ENCODE measurements around the gene CFB.
"Not testable (repeated sequence)": the region's sequence is repeated elsewhere in the genome, so short reads cannot be mapped to it uniquely, and the experiment has no call there.

Gene CFB

GRCh38 chr6:31967926-31968320, 22.0 kb downstream of the CFB start:
- no peak overlapping the region for H3K27ac ChIP-seq (ENCODE audit: low read length)
- no peaks in the 10 kb centered on the region for H3K9me3 ChIP-seq (ENCODE audit: control insufficient read depth, low read depth, low read length)
- H3K27me3 ChIP-seq (ENCODE audit: control insufficient read depth, insufficient read depth, low read length), result no peaks in the 10 kb centered on the region
- peaks cover 2% of the 10 kb centered on the region for H3K4me1 ChIP-seq (ENCODE audit: control insufficient read depth, low read depth, low read length)
- H3K9ac ChIP-seq (ENCODE audit: low read length), result no peak overlapping the region
- H3K36me3 ChIP-seq (ENCODE audit: control insufficient read depth, low read depth, low read length), result peaks cover 52% of the 10 kb centered on the region
- H3K4me3 ChIP-seq (ENCODE audit: low read length), result no peak overlapping the region

DNA sequence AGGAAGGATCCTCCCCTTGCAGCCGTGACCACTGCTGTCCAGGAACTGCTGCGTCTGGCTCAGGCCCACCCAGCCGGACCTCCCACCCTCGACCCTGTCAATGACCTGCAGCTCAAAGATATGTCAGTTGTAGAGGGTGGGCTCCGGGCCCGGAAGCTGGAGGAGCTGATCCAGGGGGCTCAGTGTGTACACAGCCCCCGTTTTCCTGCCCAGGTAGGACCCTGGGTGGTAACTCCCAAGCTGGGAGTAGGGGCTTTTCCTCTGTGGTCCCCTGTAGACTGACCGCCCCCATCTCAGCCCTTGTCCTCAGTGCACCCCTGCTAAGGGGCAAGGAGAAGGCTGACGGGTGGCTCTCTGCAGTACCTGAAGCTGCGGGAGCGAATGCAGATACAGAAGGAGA, 22.4 kb downstream of the CFB start:
- H3K4me1 ChIP-seq (ENCODE audit: control insufficient read depth, low read depth, low read length), result peaks cover 5% of the 10 kb centered on the region
- H3K27ac ChIP-seq (ENCODE audit: low read length), result no peak overlapping the region
- H3K27me3 ChIP-seq (ENCODE audit: control insufficient read depth, insufficient read depth, low read length), result no peaks in the 10 kb centered on the region
- no peak overlapping the region for H3K9ac ChIP-seq (ENCODE audit: low read length)
- H3K4me3 ChIP-seq (ENCODE audit: low read length), result no peak overlapping the region
- H3K36me3 ChIP-seq (ENCODE audit: control insufficient read depth, low read depth, low read length), result peaks cover 48% of the 10 kb centered on the region
- H3K9me3 ChIP-seq (ENCODE audit: control insufficient read depth, low read depth, low read length), result no peaks in the 10 kb centered on the region

DNA sequence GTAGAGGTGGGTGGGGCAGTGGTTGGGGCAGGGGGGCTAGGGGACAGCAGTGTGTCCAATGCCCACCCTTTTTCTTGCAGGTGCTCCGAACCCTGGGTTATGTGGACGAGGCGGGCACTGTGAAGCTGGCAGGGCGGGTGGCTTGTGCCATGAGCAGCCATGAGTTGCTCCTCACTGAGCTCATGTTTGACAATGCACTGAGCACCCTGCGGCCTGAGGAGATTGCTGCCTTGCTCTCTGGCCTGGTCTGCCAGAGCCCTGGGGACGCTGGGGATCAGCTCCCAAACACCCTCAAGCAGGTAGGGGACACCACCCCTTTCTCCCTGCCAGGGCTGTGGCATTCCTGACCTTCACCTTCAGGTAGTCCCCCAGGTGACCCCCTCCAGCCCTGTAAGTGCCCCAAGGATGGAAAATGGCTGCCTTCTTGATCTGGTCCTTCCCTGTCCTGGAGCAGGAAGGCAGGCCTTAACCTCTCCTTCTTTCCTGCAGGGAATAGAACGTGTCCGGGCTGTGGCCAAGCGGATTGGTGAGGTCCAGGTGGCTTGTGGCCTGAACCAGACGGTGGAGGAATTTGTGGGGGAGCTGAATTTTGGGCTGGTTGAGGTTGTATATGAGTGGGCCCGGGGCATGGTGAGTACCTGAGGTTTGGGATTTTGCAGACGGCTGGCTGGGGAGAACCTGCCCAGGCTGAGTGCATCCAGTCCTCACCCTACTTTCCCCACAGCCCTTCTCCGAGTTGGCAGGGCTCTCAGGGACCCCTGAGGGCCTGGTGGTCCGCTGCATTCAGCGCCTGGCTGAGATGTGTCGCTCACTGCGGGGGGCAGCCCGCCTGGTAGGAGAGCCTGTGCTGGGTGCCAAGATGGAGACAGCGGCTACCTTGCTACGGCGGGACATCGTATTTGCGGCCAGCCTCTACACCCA, 23.2 kb downstream of the CFB start:
- peaks cover 42% of the 10 kb centered on the region for H3K36me3 ChIP-seq (ENCODE audit: control insufficient read depth, low read depth, low read length)
- no peak overlapping the region for H3K9ac ChIP-seq (ENCODE audit: low read length)
- no peak overlapping the region for H3K27ac ChIP-seq (ENCODE audit: low read length)
- no peak overlapping the region for H3K4me3 ChIP-seq (ENCODE audit: low read length)
- H3K9me3 ChIP-seq (ENCODE audit: control insufficient read depth, low read depth, low read length), result no peaks in the 10 kb centered on the region
- no peaks in the 10 kb centered on the region for H3K27me3 ChIP-seq (ENCODE audit: control insufficient read depth, insufficient read depth, low read length)
- H3K4me1 ChIP-seq (ENCODE audit: control insufficient read depth, low read depth, low read length), result peaks cover 5% of the 10 kb centered on the region

DNA sequence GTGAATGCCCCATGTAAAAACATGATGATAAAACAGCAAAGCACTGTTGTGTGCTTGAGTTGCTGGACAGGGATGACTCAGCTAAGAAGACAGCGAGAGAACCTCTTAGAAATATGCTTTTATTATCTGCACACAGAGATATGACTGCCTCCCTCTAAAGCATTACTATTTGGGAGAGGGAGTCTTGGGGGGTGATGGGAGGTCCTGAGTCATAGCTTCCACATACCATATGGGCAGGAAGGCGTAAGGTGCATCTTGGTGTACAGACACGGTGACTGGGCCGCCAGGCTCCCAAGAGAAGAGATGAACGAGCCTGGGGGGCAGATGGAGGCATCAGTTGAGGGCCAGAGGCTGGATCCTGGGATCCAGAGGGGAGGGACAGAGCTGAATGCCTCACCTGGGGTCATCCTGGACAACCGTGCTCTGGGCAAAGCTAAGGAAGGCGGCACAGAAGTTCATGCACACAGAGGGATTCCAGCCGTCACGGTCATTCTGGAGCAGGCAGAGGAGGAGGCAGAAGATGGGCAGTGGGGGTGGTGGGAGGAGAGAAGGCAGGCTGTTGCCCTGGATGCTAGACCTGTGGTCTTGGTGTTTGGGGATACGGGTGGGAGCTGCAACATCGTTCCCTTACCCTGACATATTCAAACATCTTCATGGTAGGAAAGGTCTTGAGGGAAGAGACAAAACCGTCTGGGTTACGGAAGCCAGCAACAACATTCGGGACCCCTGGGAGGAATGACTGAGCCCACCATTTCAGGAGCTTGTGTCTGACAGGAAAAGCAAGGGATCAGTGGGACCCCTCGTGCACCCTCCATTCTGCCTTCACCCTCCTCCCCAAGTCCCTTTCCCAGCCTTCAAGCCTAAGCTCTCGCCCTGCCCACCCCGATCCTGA, 24.1 kb downstream of the CFB start:
- H3K9ac ChIP-seq (ENCODE audit: low read length), result no peak overlapping the region
- no peak overlapping the region for H3K27ac ChIP-seq (ENCODE audit: low read length)
- no peaks in the 10 kb centered on the region for H3K27me3 ChIP-seq (ENCODE audit: control insufficient read depth, insufficient read depth, low read length)
- H3K36me3 ChIP-seq (ENCODE audit: control insufficient read depth, low read depth, low read length), result peaks cover 36% of the 10 kb centered on the region
- H3K4me1 ChIP-seq (ENCODE audit: control insufficient read depth, low read depth, low read length), result peaks cover 5% of the 10 kb centered on the region
- no peak overlapping the region for H3K4me3 ChIP-seq (ENCODE audit: low read length)
- no peaks in the 10 kb centered on the region for H3K9me3 ChIP-seq (ENCODE audit: control insufficient read depth, low read depth, low read length)

- Histone ChIP-seq H3K9me3 (ENCODE audit: control insufficient read depth, low read depth, low read length) (no peaks in the 10 kb centered on the region), H3K27ac (ENCODE audit: low read length) (no peak overlapping the region), H3K27me3 (ENCODE audit: control insufficient read depth, insufficient read depth, low read length) (no peaks in the 10 kb centered on the region), H3K36me3 (ENCODE audit: control insufficient read depth, low read depth, low read length) (peaks cover 33% of the 10 kb centered on the region), H3K4me1 (ENCODE audit: control insufficient read depth, low read depth, low read length) (peaks cover 5% of the 10 kb centered on the region), H3K9ac (ENCODE audit: low read length) (no peak overlapping the region), H3K4me3 (ENCODE audit: low read length) (peak overlapping the region; percentile 91)
Observed at GRCh38 chr6:31970604-31971271, 24.8 kb downstream of the CFB start.

DNA sequence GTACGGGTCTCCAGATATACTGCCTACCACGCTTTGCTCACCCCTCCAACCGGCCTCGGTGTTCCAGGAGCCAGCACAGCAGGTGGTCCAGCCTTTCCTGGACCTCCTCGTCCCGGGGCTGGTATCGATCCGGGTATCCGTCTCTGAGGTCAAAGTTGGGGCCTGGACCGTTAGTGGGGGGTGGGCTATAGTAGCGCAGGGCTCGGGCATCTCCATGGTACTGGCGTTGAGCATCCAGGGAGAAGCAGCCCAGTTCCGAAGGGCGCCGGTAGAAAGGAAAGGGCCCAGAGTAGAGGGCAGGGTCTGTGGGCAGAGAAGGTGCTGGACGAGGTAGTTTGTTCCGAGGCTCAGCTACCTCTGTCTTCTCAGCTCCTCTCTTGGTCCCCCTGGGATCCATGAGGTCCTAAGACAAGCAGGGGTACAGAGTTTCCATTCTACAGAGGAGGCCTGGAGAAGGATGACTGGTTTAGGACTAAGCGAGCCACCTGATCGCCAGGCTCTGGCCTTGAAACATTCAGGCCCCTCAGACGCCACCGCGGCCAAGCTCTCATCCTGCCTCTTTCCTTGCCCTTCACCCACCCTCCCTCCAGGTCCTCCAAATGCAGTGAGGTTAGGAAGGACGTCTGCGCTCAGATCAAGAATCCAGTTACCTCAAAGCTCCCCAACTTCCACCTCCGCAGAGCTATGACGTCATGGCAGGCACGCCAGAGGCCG, 25.5 kb downstream of the CFB start:
- Histone ChIP-seq H3K27me3 (ENCODE audit: control insufficient read depth, insufficient read depth, low read length) (no peaks in the 10 kb centered on the region), H3K27ac (ENCODE audit: low read length) (peak overlapping the region; percentile 89), H3K36me3 (ENCODE audit: control insufficient read depth, low read depth, low read length) (peaks cover 28% of the 10 kb centered on the region), H3K9me3 (ENCODE audit: control insufficient read depth, low read depth, low read length) (no peaks in the 10 kb centered on the region), H3K9ac (ENCODE audit: low read length) (peak overlapping the region; percentile 59), H3K4me1 (ENCODE audit: control insufficient read depth, low read depth, low read length) (peaks cover 5% of the 10 kb centered on the region), H3K4me3 (ENCODE audit: low read length) (peak overlapping the region; percentile 91)

GRCh38 chr6:31971993-31972708, 26.3 kb downstream of the CFB start, which contains the start of gene DXO:
Gene DXO, minus strand, starts transcription at chr6:31972138. Its CDS starts 463 bp downstream, at chr6:31971675.
- H3K36me3 ChIP-seq (ENCODE audit: control insufficient read depth, low read depth, low read length), result peaks cover 21% of the 10 kb centered on the region
- H3K27me3 ChIP-seq (ENCODE audit: control insufficient read depth, insufficient read depth, low read length), result no peaks in the 10 kb centered on the region
- peak within 1 kb of the TSS; percentile 59 for H3K9ac ChIP-seq (ENCODE audit: low read length)
- no peaks in the 10 kb centered on the region for H3K9me3 ChIP-seq (ENCODE audit: control insufficient read depth, low read depth, low read length)
- peak within 1 kb of the TSS; percentile 91 for H3K4me3 ChIP-seq (ENCODE audit: low read length)
- H3K27ac ChIP-seq (ENCODE audit: low read length), result peak within 1 kb of the TSS; percentile 89
- peaks cover 5% of the 10 kb centered on the region for H3K4me1 ChIP-seq (ENCODE audit: control insufficient read depth, low read depth, low read length)

DNA sequence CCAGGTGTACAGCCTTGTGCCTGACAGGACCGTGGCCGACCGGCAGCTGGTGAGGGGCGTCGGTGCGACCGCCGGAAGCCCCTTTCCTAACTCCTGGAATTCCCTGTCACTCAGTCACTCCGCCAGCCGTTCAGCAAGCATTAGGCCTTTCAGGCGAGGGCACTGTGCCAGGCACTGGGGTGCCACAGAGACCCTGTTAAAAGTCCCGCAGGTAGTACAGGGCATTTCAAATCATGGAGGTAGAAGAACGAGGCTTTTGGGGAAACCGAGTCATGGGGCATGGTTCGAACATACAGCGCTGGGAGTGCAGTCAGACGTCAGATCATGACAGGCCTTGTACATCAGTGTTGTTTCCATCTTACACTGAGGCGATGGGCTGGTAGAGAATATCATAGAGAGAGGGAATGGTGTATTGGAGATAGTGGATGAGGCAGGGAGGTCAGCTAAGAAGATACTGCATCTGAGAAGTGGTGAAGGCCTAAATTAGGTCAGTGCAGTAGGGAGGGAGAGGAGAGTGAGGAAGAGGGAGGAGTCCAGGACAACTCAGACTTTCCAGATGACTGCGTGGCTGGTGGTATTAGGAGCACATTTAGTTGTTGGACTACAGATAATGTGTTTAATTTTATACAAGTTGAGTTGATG, 26.9 kb downstream of the CFB start:
- Histone ChIP-seq H3K36me3 (ENCODE audit: control insufficient read depth, low read depth, low read length) (peaks cover 16% of the 10 kb centered on the region), H3K4me1 (ENCODE audit: control insufficient read depth, low read depth, low read length) (peaks cover 5% of the 10 kb centered on the region), H3K9me3 (ENCODE audit: control insufficient read depth, low read depth, low read length) (no peaks in the 10 kb centered on the region), H3K27me3 (ENCODE audit: control insufficient read depth, insufficient read depth, low read length) (no peaks in the 10 kb centered on the region), H3K27ac (ENCODE audit: low read length) (peak overlapping the region; percentile 89), H3K9ac (ENCODE audit: low read length) (peak overlapping the region; percentile 59), H3K4me3 (ENCODE audit: low read length) (peak overlapping the region; percentile 91)

DNA sequence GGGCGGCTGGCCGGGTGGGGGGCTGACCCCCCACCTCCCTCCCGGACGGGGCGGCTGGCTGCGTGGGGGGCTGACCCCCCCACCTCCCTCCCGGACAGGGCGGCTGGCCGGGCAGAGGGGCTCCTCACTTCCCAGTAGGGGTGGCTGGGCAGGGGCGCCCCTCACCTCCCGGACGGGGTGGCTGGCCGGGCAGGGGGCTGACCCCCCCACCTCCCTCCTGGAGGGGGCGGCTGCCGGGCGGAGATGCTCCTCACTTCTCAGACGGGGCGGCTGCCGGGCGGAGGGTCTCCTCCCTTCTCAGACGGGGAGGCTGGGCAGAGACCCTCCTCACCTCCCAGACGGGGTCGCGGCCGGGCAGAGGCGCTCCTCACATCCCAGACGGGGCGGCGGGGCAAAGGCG, 30.2 kb downstream of the CFB start:
- not testable (repeated sequence) for H3K4me3 ChIP-seq (ENCODE audit: low read length); H3K9ac ChIP-seq (ENCODE audit: low read length); H3K36me3 ChIP-seq (ENCODE audit: control insufficient read depth, low read depth, low read length); H3K27me3 ChIP-seq (ENCODE audit: control insufficient read depth, insufficient read depth, low read length); H3K27ac ChIP-seq (ENCODE audit: low read length); H3K9me3 ChIP-seq (ENCODE audit: control insufficient read depth, low read depth, low read length); H3K4me1 ChIP-seq (ENCODE audit: control insufficient read depth, low read depth, low read length)

GRCh38 chr6:31977816-31978431, 32.0 kb downstream of the CFB start:
- Histone ChIP-seq H3K9me3 (ENCODE audit: control insufficient read depth, low read depth, low read length) (no peaks in the 10 kb centered on the region), H3K4me3 (ENCODE audit: low read length) (no peak overlapping the region), H3K27me3 (ENCODE audit: control insufficient read depth, insufficient read depth, low read length) (no peaks in the 10 kb centered on the region), H3K27ac (ENCODE audit: low read length) (no peak overlapping the region), H3K9ac (ENCODE audit: low read length) (no peak overlapping the region), H3K36me3 (ENCODE audit: control insufficient read depth, low read depth, low read length) (peaks cover 8% of the 10 kb centered on the region), H3K4me1 (ENCODE audit: control insufficient read depth, low read depth, low read length) (peaks cover 3% of the 10 kb centered on the region)

All from iPS-18a (cell line).